Sigmoid colon (tissue), 4 donors: ENCODE measurements around the gene PTGER4.

Experiments
- POLR2AphosphoS5 ChIP-seq, 4 donors: sonication (generic); formaldehyde crosslinking; IDR thresholded peaks; one replicate each; pipeline ENCODE4 v1.6.1; 2017; ENCODE audit warnings: antibody characterized with exemption in 4 of 4
- TF ChIP-seq, protein P1 (sequence below), 4 experiments: fragments of 450-650 bp in 3 of 4; fragments of 200-600 bp in 1 of 4; IDR thresholded peaks; one replicate each; pipeline ENCODE4 v1.5.1; 2016 to 2019; ENCODE audit warnings: antibody characterized with exemption in 4 of 4, mild to moderate bottlenecking in 3 of 4, moderate library complexity in 2 of 4

DNA sequence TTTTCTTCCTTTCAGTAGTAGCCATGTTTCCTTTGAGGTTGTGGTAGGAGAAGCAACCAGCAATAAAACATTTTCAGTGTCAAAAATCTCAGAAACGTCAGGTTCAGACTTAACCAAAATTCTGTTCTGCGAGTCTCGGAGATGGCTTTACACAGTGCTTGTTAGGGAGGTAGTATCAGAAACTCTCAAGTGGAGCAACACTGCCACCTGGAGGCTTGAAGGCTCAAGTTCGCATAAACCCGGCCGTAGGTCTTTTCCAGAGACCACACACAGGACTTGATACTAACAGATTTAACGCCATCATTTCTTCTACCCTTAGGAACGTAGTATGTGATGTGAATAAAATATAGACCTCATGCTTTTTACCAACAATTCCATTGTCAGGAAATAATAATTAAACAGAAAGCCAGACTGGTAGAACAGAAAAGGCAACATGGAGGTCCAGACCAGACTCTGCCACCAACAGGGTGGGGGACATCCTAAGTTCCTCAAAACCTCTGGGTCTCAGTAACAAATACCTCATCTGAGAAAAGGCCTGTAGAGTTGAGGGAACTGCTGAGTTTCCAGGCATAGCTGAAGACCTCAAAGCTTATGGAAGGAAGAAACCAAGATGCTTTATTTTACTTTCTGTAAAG is 8.5 kb downstream of the PTGER4 start:
- TF ChIP-seq POLR2AphosphoS5 (IDR thresholded peaks at IDR 0.05) = no peak
- TF ChIP-seq, protein P1, sequence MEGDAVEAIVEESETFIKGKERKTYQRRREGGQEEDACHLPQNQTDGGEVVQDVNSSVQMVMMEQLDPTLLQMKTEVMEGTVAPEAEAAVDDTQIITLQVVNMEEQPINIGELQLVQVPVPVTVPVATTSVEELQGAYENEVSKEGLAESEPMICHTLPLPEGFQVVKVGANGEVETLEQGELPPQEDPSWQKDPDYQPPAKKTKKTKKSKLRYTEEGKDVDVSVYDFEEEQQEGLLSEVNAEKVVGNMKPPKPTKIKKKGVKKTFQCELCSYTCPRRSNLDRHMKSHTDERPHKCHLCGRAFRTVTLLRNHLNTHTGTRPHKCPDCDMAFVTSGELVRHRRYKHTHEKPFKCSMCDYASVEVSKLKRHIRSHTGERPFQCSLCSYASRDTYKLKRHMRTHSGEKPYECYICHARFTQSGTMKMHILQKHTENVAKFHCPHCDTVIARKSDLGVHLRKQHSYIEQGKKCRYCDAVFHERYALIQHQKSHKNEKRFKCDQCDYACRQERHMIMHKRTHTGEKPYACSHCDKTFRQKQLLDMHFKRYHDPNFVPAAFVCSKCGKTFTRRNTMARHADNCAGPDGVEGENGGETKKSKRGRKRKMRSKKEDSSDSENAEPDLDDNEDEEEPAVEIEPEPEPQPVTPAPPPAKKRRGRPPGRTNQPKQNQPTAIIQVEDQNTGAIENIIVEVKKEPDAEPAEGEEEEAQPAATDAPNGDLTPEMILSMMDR (IDR thresholded peaks at IDR 0.05) = peak; percentile 70 to 88 (median 82)
